Spleen (tissue), 7 donors: Measurements from ENCODE around the gene PRIM2.

ENCODE experiments used
- POLR2A ChIP-seq, 3 donors: fragments of 450-650 bp; IDR thresholded peaks; one replicate each; pipeline ENCODE4 v1.5.1; 2017; ENCODE audit warnings: antibody characterized with exemption in 3 of 3, mild to moderate bottlenecking in 1 of 3
- TF ChIP-seq, protein P1 (sequence below), 11 experiments: fragments of 200-600 bp in 7 of 11; fragments of 450-650 bp in 4 of 11; sonication (generic) in 4 of 11; IDR thresholded peaks in 8 of 11; conservative IDR thresholded peaks in 3 of 11; 1 replicate in 7 of 11; 2 replicates in 4 of 11; pipeline versions ENCODE4 v1.4.0 to v1.8.0; 2016 to 2021; ENCODE audit warnings: antibody characterized with exemption in 11 of 11, inconsistent platforms in 4 of 11, mild to moderate bottlenecking in 1 of 11
- donor health status: DM: no; HTN: no; CAD: no; lungs with moderate emphysema.
- donor health status: DM: no; HTN: no; CAD: no.
- donor health status: DM: no; HTN: no; CAD: no.

DNA sequence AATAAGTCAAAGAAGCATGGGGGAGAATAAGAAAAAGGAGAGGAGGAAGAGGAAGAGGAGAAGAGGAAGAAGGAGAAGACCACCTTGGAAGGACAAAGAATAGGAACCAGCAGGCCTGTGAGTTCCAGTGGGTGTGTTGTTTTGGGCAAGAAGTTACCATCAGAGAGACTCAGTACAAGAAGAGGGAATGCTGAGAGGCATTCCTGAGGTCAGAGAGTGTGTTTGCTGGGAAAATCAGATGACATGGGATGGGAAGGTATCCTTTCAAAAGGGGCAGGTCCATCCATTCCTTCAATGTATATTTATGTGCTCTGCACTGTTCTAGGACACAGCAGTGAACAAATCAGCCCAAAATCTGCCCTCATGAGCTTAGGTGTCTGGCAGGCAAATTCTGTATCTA, 40.5 kb upstream of the PRIM2 start:
- TF ChIP-seq, protein P1, sequence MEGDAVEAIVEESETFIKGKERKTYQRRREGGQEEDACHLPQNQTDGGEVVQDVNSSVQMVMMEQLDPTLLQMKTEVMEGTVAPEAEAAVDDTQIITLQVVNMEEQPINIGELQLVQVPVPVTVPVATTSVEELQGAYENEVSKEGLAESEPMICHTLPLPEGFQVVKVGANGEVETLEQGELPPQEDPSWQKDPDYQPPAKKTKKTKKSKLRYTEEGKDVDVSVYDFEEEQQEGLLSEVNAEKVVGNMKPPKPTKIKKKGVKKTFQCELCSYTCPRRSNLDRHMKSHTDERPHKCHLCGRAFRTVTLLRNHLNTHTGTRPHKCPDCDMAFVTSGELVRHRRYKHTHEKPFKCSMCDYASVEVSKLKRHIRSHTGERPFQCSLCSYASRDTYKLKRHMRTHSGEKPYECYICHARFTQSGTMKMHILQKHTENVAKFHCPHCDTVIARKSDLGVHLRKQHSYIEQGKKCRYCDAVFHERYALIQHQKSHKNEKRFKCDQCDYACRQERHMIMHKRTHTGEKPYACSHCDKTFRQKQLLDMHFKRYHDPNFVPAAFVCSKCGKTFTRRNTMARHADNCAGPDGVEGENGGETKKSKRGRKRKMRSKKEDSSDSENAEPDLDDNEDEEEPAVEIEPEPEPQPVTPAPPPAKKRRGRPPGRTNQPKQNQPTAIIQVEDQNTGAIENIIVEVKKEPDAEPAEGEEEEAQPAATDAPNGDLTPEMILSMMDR (IDR thresholded peaks at IDR 0.05 in 8 of 11, conservative IDR thresholded peaks at IDR 0.05 in 3 of 11) = no peak
- TF ChIP-seq POLR2A (IDR thresholded peaks at IDR 0.05) = no peak
